Activated T-cell treated with anti-CD3 and anti-CD28 coated beads for 1 hour (primary cell): ENCODE measurements around the gene ZNF106.

ENCODE experiments used
- DNase-seq: peaks from one replicate; pipeline ENCODE4 v3.0.0-alpha.2; 2020; ENCODE audit warnings: low read depth

The ZNF106 gene

GRCh38 chr15:42474827-42475226, 16.1 kb downstream of the ZNF106 start:
- DNase-seq = no peak

GRCh38 chr15:42471002-42471401, 19.9 kb downstream of the ZNF106 start:
- no peak for DNase-seq

GRCh38 chr15:42465520-42466259, 25.3 kb downstream of the ZNF106 start:
- no peak for DNase-seq

- DNase-seq = no peak
Measured at GRCh38 chr15:42461261-42461660, 29.7 kb downstream of the ZNF106 start.

GRCh38 chr15:42457445-42458442, 33.2 kb downstream of the ZNF106 start:
- no peak for DNase-seq

- DNase-seq = no peak
Measured at GRCh38 chr15:42456971-42457370, 34.0 kb downstream of the ZNF106 start.

- DNase-seq = no peak
Measured at GRCh38 chr15:42456531-42456930, 34.4 kb downstream of the ZNF106 start.

GRCh38 chr15:42453826-42454225, 37.1 kb downstream of the ZNF106 start:
- no peak for DNase-seq

- no peak for DNase-seq
Measured at GRCh38 chr15:42450425-42450790, 40.5 kb downstream of the ZNF106 start.

- no peak for DNase-seq
Measured at GRCh38 chr15:42449770-42450424, 41.0 kb downstream of the ZNF106 start.

GRCh38 chr15:42448281-42448680, 42.7 kb downstream of the ZNF106 start:
- no peak for DNase-seq

GRCh38 chr15:42447599-42447998, 43.3 kb downstream of the ZNF106 start:
- DNase-seq = no peak

- no peak for DNase-seq
Measured at GRCh38 chr15:42445551-42445950, 45.4 kb downstream of the ZNF106 start.

- no peak for DNase-seq
Measured at GRCh38 chr15:42444415-42445063, 46.4 kb downstream of the ZNF106 start.

GRCh38 chr15:42427429-42428223, 63.3 kb downstream of the ZNF106 start:
- no peak for DNase-seq

GRCh38 chr15:42421376-42421775, 69.6 kb downstream of the ZNF106 start:
- no peak for DNase-seq

- DNase-seq = no peak
Measured at GRCh38 chr15:42419369-42419768, 71.6 kb downstream of the ZNF106 start.

- DNase-seq = no peak
Measured at GRCh38 chr15:42413920-42414319, 77.0 kb downstream of the ZNF106 start.

GRCh38 chr15:42411884-42412283, 79.1 kb downstream of the ZNF106 start:
- DNase-seq = no peak

GRCh38 chr15:42409011-42409410, 81.9 kb downstream of the ZNF106 start:
- no peak for DNase-seq

- no peak for DNase-seq
Measured at GRCh38 chr15:42408178-42408577, 82.8 kb downstream of the ZNF106 start.
